ENCODE data around the gene GNLY.

- TF ChIP-seq ZNF274 (IDR thresholded peaks at IDR 0.05; ENCODE audit: low read depth, low read length): no peak
- TF ChIP-seq YY1 (IDR thresholded peaks at IDR 0.05; ENCODE audit: insufficient read depth, insufficient read length): no peak
Measured at GRCh38 chr2:85650456-85650855, 43.7 kb upstream of the GNLY start.

Measured in NT2/D1 (cell line).